Spinal cord (tissue), 10 donors: ENCODE data around the gene CRACR2B. TPM values are rescaled to one million over a fixed set of nuclear protein-coding genes. Genes with fewer than 3 reads are reported as not detected.

ENCODE experiments used
- DNase-seq, 6 donors: peaks; one replicate each; pipeline versions ENCODE4 v3.0.0 to v3.0.0-alpha.2; 2013 to 2015; ENCODE audit warnings: low spot score in 6 of 6, low read depth in 4 of 6
- H3K27ac ChIP-seq: one replicate; pipeline ENCODE4 v1.5.1; 2013; ENCODE audit warnings: low read depth, low read length, control low read depth
- H3K27me3 ChIP-seq: one replicate; pipeline ENCODE4 v1.6.1; 2013; ENCODE audit warnings: low read length; ENCODE audit not compliant: control insufficient read depth, insufficient read depth
- H3K36me3 ChIP-seq: one replicate; pipeline ENCODE4 v1.6.1; 2013; ENCODE audit warnings: low read length; ENCODE audit not compliant: control insufficient read depth, insufficient read depth
- H3K4me1 ChIP-seq: one replicate; pipeline ENCODE4 v1.6.1; 2013; ENCODE audit warnings: low read length; ENCODE audit not compliant: control insufficient read depth, insufficient read depth
- H3K4me3 ChIP-seq: one replicate; pipeline ENCODE4 v1.5.1; 2013; ENCODE audit warnings: low read depth, low read length, control low read depth
- H3K9me3 ChIP-seq: one replicate; pipeline ENCODE4 v1.6.1; 2013; ENCODE audit warnings: low read length; ENCODE audit not compliant: control insufficient read depth, insufficient read depth
- WGBS: methylation state at CpG from one replicate; pipeline ENCODE4 v1.1.5; 2013; ENCODE audit warnings: missing lambda C conversion rate; ENCODE audit not compliant: insufficient coverage; 5-methylcytosine and 5-hydroxymethylcytosine counted together
- polyA plus RNA-seq, 2 donors: library from polyadenylated mRNA; unstranded; fragments of 120-200 nt; gene quantifications; one replicate each; pipeline ENCODE4 v1.2.1, GENCODE V29; 2013; ENCODE audit not compliant: insufficient read length in 2 of 2
- total RNA-seq, 2 donors: library from RNA; depleted of rRNA in 1 of 2; stranded (reverse); fragments of 120-200 nt in 1 of 2; fragments of >200 nt in 1 of 2; gene quantifications; one replicate each; pipeline versions ENCODE4 v1.2.3 to v1.2.4, GENCODE V29; 2013 to 2014
- donor health status: healthy.

CRACR2B gene
- total and polyA plus RNA-seq, 4 donors = 2.4 to 12.1 (median 8.4) TPM

DNA sequence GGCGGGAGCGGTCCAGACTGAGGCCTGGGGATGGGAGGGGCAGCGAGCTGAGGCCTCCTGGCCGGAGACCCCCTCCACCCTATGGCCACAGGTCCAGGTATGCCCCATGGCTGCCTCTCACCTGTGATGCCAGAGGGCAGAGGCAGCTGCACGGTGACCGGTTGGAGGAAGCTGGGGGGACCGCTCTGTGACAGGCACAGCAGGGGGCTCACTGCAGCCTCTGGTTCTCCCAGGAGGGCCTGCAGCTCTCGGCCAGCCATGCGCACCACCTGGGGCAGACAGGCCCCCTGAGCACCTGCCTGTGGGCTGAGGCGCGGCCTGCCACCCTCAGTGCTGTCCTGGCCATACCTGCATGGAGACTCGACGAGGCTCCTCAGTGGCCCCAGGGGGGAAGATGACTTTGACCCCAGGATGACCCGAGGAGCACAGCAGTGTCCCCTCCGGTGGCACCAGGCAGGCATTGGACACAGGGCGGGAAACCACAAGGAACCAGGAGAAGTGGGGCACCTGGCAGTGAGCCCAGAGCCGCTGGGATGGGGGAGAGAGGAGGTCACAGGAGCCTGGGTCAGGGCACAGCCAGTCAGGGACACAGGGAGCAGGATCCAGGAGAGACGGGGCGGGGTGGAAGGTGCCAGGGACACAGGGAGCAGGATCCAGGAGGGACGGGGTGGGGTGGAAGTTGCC, 26.5 kb upstream of the CRACR2B start:
- Histone ChIP-seq H3K27me3 (no peaks in the 10 kb centered on the region), H3K4me1 (peaks cover 50% of the 10 kb centered on the region), H3K9me3 (no peaks in the 10 kb centered on the region), H3K36me3 (peaks cover 58% of the 10 kb centered on the region), H3K4me3 (no peak overlapping the region), H3K27ac (no peak overlapping the region)
- DNase-seq = no peak
- WGBS = 93% methylated on average over 19 of the region's 20 CpGs

DNA sequence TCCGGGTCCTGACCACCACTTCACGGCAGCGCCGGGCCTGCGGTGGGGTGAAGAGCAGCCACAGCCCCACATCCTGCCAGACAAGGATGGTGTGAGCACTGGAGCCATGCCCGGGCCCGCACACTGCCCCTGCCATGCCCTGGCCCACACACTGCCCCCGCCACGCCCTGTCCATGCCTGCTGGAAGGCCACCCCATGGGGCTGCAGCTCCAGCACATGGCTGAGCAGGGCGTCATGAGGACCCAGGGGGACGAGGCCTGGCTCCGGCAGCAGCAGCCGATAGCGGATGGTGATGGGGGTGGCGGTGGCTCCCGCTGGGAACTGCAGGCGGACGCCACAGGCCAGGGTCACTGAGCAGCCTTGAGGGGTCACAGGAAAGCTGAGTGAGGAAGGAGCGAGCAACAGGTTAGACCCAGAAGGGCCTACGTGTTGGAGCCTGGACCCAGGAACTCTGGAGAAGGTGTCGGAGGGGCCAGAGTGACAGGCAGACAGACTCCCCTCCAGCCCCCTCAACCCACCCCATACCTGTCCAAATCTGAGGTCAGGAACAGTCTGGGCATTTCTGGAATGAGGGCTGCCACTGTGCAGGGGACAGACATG, 25.6 kb upstream of the CRACR2B start:
- H3K4me1 ChIP-seq = peaks cover 42% of the 10 kb centered on the region
- no peaks in the 10 kb centered on the region for H3K27me3 ChIP-seq
- no peak for DNase-seq
- no peaks in the 10 kb centered on the region for H3K9me3 ChIP-seq
- WGBS = 95% methylated on average over 19 of the region's 21 CpGs
- peaks cover 55% of the 10 kb centered on the region for H3K36me3 ChIP-seq
- H3K27ac ChIP-seq = no peak overlapping the region
- no peak overlapping the region for H3K4me3 ChIP-seq

DNA sequence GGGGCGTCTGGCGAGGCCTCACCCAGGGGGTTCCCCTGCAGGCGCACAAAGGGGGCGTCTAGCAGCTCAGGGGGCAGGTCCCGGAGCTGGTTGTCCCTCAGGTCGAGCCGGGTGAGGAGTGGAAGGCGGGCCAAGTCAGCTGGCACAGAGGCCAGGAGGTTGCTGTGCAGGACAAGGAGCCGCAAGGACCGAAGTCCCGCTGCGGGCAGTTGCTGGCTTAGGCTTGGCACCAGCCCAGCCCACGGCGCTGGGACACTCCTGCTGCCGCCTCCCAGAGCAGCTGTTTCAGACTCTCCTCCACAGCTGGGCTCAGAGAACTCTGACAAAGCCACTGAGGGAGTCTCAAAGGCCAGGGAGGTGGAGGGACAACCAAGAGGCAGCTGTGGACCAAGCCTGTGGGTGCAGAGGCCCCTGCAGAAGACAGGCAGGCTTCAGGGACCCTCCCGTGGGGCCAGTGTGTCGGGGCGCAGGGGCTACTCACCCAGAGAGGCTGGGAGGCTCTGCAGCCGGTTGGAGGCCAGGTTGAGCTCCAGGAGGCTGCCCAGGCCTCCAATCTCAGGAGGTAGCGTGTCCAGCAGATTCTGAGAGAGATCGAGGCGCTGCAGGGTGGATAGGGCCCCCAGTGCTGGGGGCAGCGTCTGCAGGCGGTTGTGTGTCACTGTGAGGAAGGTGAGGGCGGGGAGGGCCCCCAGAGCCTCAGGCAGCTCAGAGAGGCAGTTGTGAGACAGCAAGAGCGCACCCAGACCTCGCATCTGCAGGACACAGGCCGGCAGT, 24.8 kb upstream of the CRACR2B start:
- Histone ChIP-seq H3K27ac (no peak overlapping the region), H3K9me3 (no peaks in the 10 kb centered on the region), H3K4me3 (no peak overlapping the region), H3K27me3 (no peaks in the 10 kb centered on the region), H3K36me3 (peaks cover 55% of the 10 kb centered on the region), H3K4me1 (peaks cover 37% of the 10 kb centered on the region)
- no peak for DNase-seq
- WGBS = 93% methylated on average over 28 of the region's 28 CpGs

DNA sequence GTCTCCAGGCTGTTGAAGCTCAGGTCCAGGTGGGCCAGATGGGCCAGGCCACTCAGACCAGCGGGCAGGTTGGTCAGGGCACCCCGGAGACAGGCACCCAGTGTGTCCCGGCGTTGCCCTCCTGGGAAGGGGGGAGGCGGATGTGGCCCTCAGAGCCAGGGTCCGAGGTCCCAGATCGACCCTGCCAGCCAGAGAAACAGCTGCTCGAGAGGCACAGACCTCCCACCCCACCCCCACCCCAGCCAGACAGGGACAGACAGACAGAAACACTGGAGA, 24.3 kb upstream of the CRACR2B start:
- DNase-seq = no peak
- H3K4me3 ChIP-seq = no peak overlapping the region
- WGBS = 56% methylated on average over 3 of the region's 8 CpGs

DNA sequence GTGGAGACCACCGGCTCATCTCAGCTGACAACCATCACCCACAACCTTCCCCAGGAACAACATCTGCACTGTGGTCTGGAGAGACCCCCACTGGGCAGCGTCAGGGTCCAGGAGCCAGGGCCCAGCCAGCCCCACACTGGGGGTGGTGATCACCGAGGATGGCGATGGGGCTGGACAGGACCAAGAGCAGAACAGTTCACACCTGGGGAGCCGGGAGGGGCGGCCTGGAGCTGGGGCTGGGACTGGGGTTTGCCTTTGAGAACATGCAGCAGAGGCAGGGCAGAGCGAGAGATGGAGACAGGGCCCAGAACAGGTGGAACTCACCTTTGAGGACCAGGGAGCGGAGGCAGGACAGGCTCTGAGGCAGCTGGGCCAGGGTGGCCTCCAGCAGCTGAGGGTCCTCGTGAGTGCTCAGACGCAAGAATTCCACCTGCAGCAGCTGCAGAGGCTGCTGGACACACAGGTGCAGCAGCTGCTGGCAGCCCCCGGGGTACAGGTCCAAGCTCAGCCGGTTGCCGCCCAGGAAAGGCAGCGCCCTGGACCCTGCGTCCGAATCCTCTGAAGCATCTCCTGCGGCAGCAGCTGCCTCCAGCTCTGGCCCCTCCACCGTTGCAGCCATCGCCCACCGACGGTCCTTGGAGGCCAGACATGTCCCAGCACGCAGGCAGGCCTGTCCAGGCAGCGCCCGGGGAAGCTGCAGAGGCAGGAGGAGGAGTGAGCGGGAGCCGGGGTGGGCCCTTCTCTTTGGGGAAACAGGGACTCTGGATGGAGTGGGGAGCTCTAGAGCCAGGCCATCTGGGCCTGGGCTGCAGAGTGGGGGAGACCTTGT, 23.7 kb upstream of the CRACR2B start:
- 56% methylated on average over 25 of the region's 26 CpGs for WGBS
- H3K27ac ChIP-seq = peak overlapping the region; percentile 52

More for the DNA sequence above, 24.3 kb upstream of the CRACR2B start:
- Histone ChIP-seq H3K9me3 (no peaks in the 10 kb centered on the region), H3K27ac (no peak overlapping the region), H3K36me3 (peaks cover 55% of the 10 kb centered on the region), H3K27me3 (no peaks in the 10 kb centered on the region), H3K4me1 (peaks cover 38% of the 10 kb centered on the region)

DNA sequence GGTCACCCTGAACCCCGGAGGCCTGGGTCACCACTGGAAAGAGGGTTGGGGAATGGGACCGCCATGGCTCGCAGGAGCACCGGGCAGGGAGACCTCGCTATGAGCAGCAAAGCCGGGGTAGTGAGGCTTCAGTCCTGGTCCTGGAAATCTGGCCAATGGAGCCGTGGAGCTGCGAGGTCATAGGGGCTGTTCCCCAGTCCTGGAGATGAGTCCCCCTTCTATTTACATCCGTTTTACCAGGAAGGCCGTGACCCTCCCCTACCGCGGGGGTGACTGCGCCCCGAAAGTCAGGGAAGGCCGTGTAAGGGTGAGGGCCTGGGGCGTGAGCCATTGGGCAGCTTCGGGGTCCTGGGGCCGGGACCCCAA, 23.1 kb upstream of the CRACR2B start:
- no peaks in the 10 kb centered on the region for H3K27me3 ChIP-seq
- peak overlapping the region; percentile 52 for H3K27ac ChIP-seq

More for the DNA sequence above, 23.7 kb upstream of the CRACR2B start:
- Histone ChIP-seq H3K27me3 (no peaks in the 10 kb centered on the region), H3K4me1 (peaks cover 39% of the 10 kb centered on the region), H3K36me3 (peaks cover 52% of the 10 kb centered on the region), H3K4me3 (peak overlapping the region; percentile 70), H3K9me3 (no peaks in the 10 kb centered on the region)
- DNase-seq = no peak

DNA sequence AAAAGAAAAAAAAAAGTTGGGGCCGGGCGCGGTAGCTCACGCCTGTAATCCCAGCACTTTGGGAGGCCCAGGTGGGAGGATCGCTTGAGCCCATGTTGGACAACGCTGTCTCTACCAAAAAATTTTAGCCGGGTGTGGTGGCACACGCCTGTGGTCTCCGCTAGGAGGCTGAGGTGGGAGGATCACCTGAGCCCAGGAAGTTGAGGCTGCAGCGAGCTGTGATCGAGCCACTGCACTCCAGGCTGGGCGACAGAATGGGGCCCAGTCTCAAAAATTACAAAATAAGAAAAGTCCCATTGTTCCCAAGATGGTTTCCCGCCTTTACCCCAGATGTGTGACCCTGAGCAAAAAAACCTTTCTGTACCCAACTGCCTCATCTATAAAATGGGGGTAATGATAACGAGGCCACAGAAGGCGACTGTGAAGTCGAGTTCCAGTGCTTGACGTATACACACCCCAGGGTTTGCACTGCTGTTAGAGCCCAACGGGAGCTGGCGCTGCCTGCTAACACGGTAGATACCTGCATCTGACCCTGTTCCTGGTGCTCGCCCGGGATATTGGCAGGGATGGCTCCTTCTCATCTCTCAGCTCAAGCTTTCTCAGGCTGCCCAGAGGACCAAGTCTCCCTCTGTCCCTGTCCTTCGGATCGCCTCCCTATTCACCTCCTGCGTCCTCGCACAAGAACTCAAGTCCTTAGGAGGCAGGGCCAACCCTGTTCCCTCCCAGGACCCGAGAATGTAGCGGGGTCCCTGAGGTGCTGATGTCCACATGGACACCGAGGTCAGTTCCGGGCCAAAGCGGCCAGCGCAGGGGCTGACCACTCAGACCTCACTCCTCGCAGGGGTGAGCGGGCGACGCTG, 19.1 kb upstream of the CRACR2B start:
- Histone ChIP-seq H3K4me1 (peaks cover 50% of the 10 kb centered on the region), H3K27me3 (no peaks in the 10 kb centered on the region), H3K9me3 (no peaks in the 10 kb centered on the region), H3K36me3 (peaks cover 29% of the 10 kb centered on the region), H3K4me3 (peak overlapping the region; percentile 95), H3K27ac (peak overlapping the region; percentile 98)
- WGBS = 28% methylated on average over 32 of the region's 36 CpGs
- no peak for DNase-seq

More for the DNA sequence above, 23.1 kb upstream of the CRACR2B start:
- no peak for DNase-seq
- 15% methylated on average over 16 of the region's 18 CpGs for WGBS
- Histone ChIP-seq H3K36me3 (peaks cover 46% of the 10 kb centered on the region), H3K4me3 (peak overlapping the region; percentile 70), H3K4me1 (peaks cover 41% of the 10 kb centered on the region), H3K9me3 (no peaks in the 10 kb centered on the region)

DNA sequence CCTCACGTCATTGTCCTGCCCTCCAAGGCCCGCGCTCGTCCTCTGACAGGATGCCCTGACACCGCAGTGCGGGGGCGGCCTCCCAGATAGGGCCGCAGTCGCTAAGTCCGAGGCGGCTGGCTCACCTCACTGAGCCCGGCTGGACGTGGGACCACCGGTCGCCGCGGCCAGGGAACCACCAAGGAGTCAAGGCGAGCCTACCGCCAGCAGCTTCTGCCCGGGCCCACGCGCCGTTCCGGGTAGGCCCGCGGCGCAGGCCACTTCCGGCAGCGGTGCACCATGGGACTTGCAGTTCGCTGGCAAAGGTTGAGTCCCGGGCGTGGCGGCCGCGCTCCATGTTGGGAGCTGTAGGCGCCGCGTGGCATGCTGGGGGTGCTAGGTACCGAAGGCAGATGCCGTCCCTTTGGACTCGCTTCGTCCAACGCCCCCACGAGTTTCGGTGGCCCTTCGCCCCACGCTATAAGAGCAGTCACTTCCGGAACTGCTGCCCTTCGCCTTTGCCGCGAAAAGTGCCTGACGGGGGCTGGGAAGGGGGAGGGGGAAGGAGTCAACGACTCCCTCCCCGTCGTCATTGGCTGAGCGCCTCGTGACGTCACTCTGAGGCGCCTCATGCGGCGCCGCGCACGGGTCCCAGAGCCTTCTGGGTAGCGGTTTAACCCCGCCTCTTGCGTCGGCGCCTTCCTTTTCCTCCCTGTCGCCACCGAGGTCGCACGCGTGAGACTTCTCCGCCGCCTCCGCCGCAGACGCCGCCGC, 18.3 kb upstream of the CRACR2B start, which contains the start of gene RPLP2:
Gene RPLP2, plus strand, starts transcription at position 681 of the 753 bp plus-strand sequence. CDS start 268 bp downstream, outside the sequence.
- Histone ChIP-seq H3K27me3 (no peaks in the 10 kb centered on the region), H3K27ac (peak within 1 kb of the TSS; percentile 98), H3K9me3 (no peaks in the 10 kb centered on the region), H3K4me1 (peaks cover 42% of the 10 kb centered on the region), H3K36me3 (peaks cover 28% of the 10 kb centered on the region), H3K4me3 (peak within 1 kb of the TSS; percentile 95)
- DNase-seq = peak; percentile 96 to 99 (median 98)
- WGBS = under 1% methylated on average over 78 of the region's 81 CpGs
